T-helper 2 cell treated with Interferon-gamma antibody and Interleukin-4, amounts not matched to agents 5 μg/mL and 100 μg/mL, for 36 hours (primary cell): ENCODE measurements around the gene CSAD.
"Not testable (repeated sequence)": the region's sequence is repeated elsewhere in the genome, so short reads cannot be mapped to it uniquely, and the experiment has no call there.

Experiments used
- DNase-seq: peaks from one replicate; pipeline ENCODE4 v3.0.0; 2021; ENCODE audit warnings: low spot score
- H3K27ac Mint-ChIP-seq: one replicate; pipeline ENCODE4 v1.8.0; 2021; ENCODE audit warnings: mild to moderate bottlenecking, mixed read lengths
- H3K27me3 Mint-ChIP-seq: one replicate; pipeline ENCODE4 v1.8.0; 2021; ENCODE audit warnings: low read depth, mixed read lengths
- H3K36me3 Mint-ChIP-seq: one replicate; pipeline ENCODE4 v1.8.0; 2021; ENCODE audit warnings: low read depth, mixed read lengths
- H3K4me1 Mint-ChIP-seq: one replicate; pipeline ENCODE4 v1.8.0; 2021; ENCODE audit warnings: low read depth, mixed read lengths
- H3K4me3 Mint-ChIP-seq: one replicate; pipeline ENCODE4 v1.8.0; 2022; ENCODE audit warnings: mild to moderate bottlenecking, moderate library complexity, mixed read lengths
- H3K9me3 Mint-ChIP-seq: one replicate; pipeline ENCODE4 v1.8.0; 2021; ENCODE audit warnings: mixed read lengths

The CSAD gene

GRCh38 chr12:53212931-53213330 is 32.2 kb upstream of the CSAD start:
- Mint-ChIP-seq H3K27ac (no peak overlapping the region), H3K9me3 (no peaks in the 10 kb centered on the region), H3K36me3 (peaks cover 65% of the 10 kb centered on the region), H3K4me3 (no peak overlapping the region), H3K27me3 (no peaks in the 10 kb centered on the region), H3K4me1 (peaks cover 62% of the 10 kb centered on the region)
- DNase-seq = no peak

GRCh38 chr12:53211476-53212381 is 31.0 kb upstream of the CSAD start:
- Mint-ChIP-seq H3K9me3 (no peaks in the 10 kb centered on the region), H3K27me3 (no peaks in the 10 kb centered on the region), H3K4me3 (no peak overlapping the region), H3K4me1 (peaks cover 58% of the 10 kb centered on the region), H3K27ac (peak overlapping the region; percentile 40), H3K36me3 (peaks cover 63% of the 10 kb centered on the region)
- no peak for DNase-seq

- Mint-ChIP-seq H3K4me3 (no peak overlapping the region), H3K4me1 (peaks cover 53% of the 10 kb centered on the region), H3K27me3 (no peaks in the 10 kb centered on the region), H3K36me3 (peaks cover 66% of the 10 kb centered on the region), H3K9me3 (no peaks in the 10 kb centered on the region), H3K27ac (no peak overlapping the region)
- DNase-seq = no peak
These were observed 30.1 kb upstream of the CSAD start for GRCh38 chr12:53210843-53211242.

GRCh38 chr12:53208877-53209463 is 28.2 kb upstream of the CSAD start:
- no peaks in the 10 kb centered on the region for H3K27me3 Mint-ChIP-seq
- H3K36me3 Mint-ChIP-seq = peaks cover 66% of the 10 kb centered on the region
- DNase-seq = peak; percentile 54
- H3K27ac Mint-ChIP-seq = peak overlapping the region; percentile 92
- peak overlapping the region; percentile 87 for H3K4me3 Mint-ChIP-seq
- peaks cover 48% of the 10 kb centered on the region for H3K4me1 Mint-ChIP-seq
- no peaks in the 10 kb centered on the region for H3K9me3 Mint-ChIP-seq

- peak overlapping the region; percentile 92 for H3K27ac Mint-ChIP-seq
- DNase-seq = no peak
- H3K4me3 Mint-ChIP-seq = peak overlapping the region; percentile 87
- peaks cover 47% of the 10 kb centered on the region for H3K4me1 Mint-ChIP-seq
- peaks cover 65% of the 10 kb centered on the region for H3K36me3 Mint-ChIP-seq
- H3K27me3 Mint-ChIP-seq = no peaks in the 10 kb centered on the region
- H3K9me3 Mint-ChIP-seq = no peaks in the 10 kb centered on the region
These were observed 27.7 kb upstream of the CSAD start for GRCh38 chr12:53208435-53208834.

GRCh38 chr12:53207042-53207441 is 26.3 kb upstream of the CSAD start, which contains the start of gene ITGB7:
Gene ITGB7 (minus strand): TSS chr12:53207251. CDS start chr12:53200443, 6,808 bp downstream.
- Mint-ChIP-seq H3K27ac (peak within 1 kb of the TSS; percentile 94), H3K4me3 (peak within 1 kb of the TSS; percentile 91), H3K36me3 (peaks cover 59% of the 10 kb centered on the region), H3K27me3 (no peaks in the 10 kb centered on the region), H3K9me3 (no peaks in the 10 kb centered on the region), H3K4me1 (peaks cover 50% of the 10 kb centered on the region)
- DNase-seq = peak; percentile 58

GRCh38 chr12:53205747-53206419 is 25.2 kb upstream of the CSAD start:
- Mint-ChIP-seq H3K36me3 (peaks cover 63% of the 10 kb centered on the region), H3K4me3 (peak overlapping the region; percentile 91), H3K4me1 (peaks cover 54% of the 10 kb centered on the region), H3K9me3 (no peaks in the 10 kb centered on the region), H3K27ac (peak overlapping the region; percentile 94), H3K27me3 (no peaks in the 10 kb centered on the region)
- peak; percentile 83 for DNase-seq

GRCh38 chr12:53204351-53204750 is 23.6 kb upstream of the CSAD start:
- Mint-ChIP-seq H3K27me3 (no peaks in the 10 kb centered on the region), H3K4me1 (peaks cover 63% of the 10 kb centered on the region), H3K27ac (peak overlapping the region; percentile 17), H3K36me3 (peaks cover 65% of the 10 kb centered on the region), H3K4me3 (peak overlapping the region; percentile 91), H3K9me3 (no peaks in the 10 kb centered on the region)
- DNase-seq = no peak

GRCh38 chr12:53202316-53202715 is 21.6 kb upstream of the CSAD start:
- H3K4me1 Mint-ChIP-seq = peaks cover 60% of the 10 kb centered on the region
- not testable (repeated sequence) for H3K9me3 Mint-ChIP-seq, H3K27me3 Mint-ChIP-seq, H3K27ac Mint-ChIP-seq, DNase-seq, H3K4me3 Mint-ChIP-seq
- peaks cover 72% of the 10 kb centered on the region for H3K36me3 Mint-ChIP-seq

GRCh38 chr12:53201639-53202038 is 20.9 kb upstream of the CSAD start:
- H3K36me3 Mint-ChIP-seq = peaks cover 75% of the 10 kb centered on the region
- H3K27ac Mint-ChIP-seq = peak overlapping the region; percentile 17
- no peaks in the 10 kb centered on the region for H3K27me3 Mint-ChIP-seq
- peak overlapping the region; percentile 51 for H3K4me3 Mint-ChIP-seq
- DNase-seq = no peak
- no peaks in the 10 kb centered on the region for H3K9me3 Mint-ChIP-seq
- H3K4me1 Mint-ChIP-seq = peaks cover 60% of the 10 kb centered on the region

GRCh38 chr12:53201177-53201541 is 20.4 kb upstream of the CSAD start:
- H3K27ac Mint-ChIP-seq = peak overlapping the region; percentile 85
- no peaks in the 10 kb centered on the region for H3K27me3 Mint-ChIP-seq

GRCh38 chr12:53200458-53201176 is 19.9 kb upstream of the CSAD start:
- DNase-seq = peak; percentile 50
- Mint-ChIP-seq H3K36me3 (peaks cover 73% of the 10 kb centered on the region), H3K27me3 (no peaks in the 10 kb centered on the region), H3K9me3 (no peaks in the 10 kb centered on the region), H3K4me1 (peaks cover 57% of the 10 kb centered on the region), H3K27ac (peak overlapping the region; percentile 85), H3K4me3 (peak overlapping the region; percentile 80)

More at GRCh38 chr12:53201177-53201541, 20.4 kb upstream of the CSAD start:
- peaks cover 61% of the 10 kb centered on the region for H3K4me1 Mint-ChIP-seq
- peaks cover 75% of the 10 kb centered on the region for H3K36me3 Mint-ChIP-seq
- no peak for DNase-seq
- H3K4me3 Mint-ChIP-seq = peak overlapping the region; percentile 80
- no peaks in the 10 kb centered on the region for H3K9me3 Mint-ChIP-seq

GRCh38 chr12:53200107-53200457 is 19.4 kb upstream of the CSAD start:
- no peaks in the 10 kb centered on the region for H3K27me3 Mint-ChIP-seq
- H3K4me3 Mint-ChIP-seq = peak overlapping the region; percentile 80
- peak overlapping the region; percentile 85 for H3K27ac Mint-ChIP-seq
- no peak for DNase-seq
- no peaks in the 10 kb centered on the region for H3K9me3 Mint-ChIP-seq
- peaks cover 74% of the 10 kb centered on the region for H3K36me3 Mint-ChIP-seq
- peaks cover 53% of the 10 kb centered on the region for H3K4me1 Mint-ChIP-seq
